Tibial artery (tissue), 4 donors: ENCODE results near the gene GABRB3.

Experiments
- DNase-seq, 2 donors: peaks; one replicate each; pipeline ENCODE4 v3.0.0-alpha.2; 2019
- H3K27ac ChIP-seq, 2 donors: fragments of 200-600 bp; sonication (generic) in 1 of 2; 1 replicate in 1 of 2; 2 replicates in 1 of 2; pipeline ENCODE4 v1.5.1; 2018 to 2019; ENCODE audit warnings: mild to moderate bottlenecking in 1 of 2
- H3K27me3 ChIP-seq, 2 donors: fragments of 200-600 bp; sonication (generic) in 1 of 2; one replicate each; pipeline versions ENCODE4 v1.5.1 to v1.6.0; 2016 to 2019
- H3K36me3 ChIP-seq, 3 donors: fragments of 200-600 bp; sonication (generic) in 2 of 3; one replicate each; pipeline ENCODE4 v1.5.1; 2016 to 2019; ENCODE audit warnings: mild to moderate bottlenecking in 2 of 3
- H3K4me1 ChIP-seq, 4 donors: fragments of 200-600 bp; sonication (generic) in 2 of 4; 1 replicate in 3 of 4; 2 replicates in 1 of 4; pipeline ENCODE4 v1.5.1; 2016 to 2019
- H3K4me3 ChIP-seq, 2 donors: fragments of 200-600 bp; sonication (generic) in 1 of 2; 1 replicate in 1 of 2; 2 replicates in 1 of 2; pipeline ENCODE4 v1.5.1; 2018 to 2019; ENCODE audit warnings: mild to moderate bottlenecking in 2 of 2
- H3K9me3 ChIP-seq, 3 donors: fragments of 200-600 bp; sonication (generic) in 1 of 3; one replicate each; pipeline ENCODE4 v1.5.1; 2016 to 2019
- intact Hi-C: fragments of 100-400 bp; cut with DNase I; formaldehyde crosslinking; loops from one replicate; pipeline ENCODE4 v1.15.0; 2023; ENCODE audit warnings: low total_unique reads
- TF ChIP-seq, protein P1 (sequence below), 2 experiments: fragments of 200-600 bp in 1 of 2; fragments of 450-650 bp in 1 of 2; IDR thresholded peaks; one replicate each; pipeline ENCODE4 v1.5.1; 2017 to 2019; ENCODE audit warnings: antibody characterized with exemption in 2 of 2, mild to moderate bottlenecking in 1 of 2, moderate library complexity in 1 of 2

GABRB3 gene

GRCh38 chr15:26658290-26658689, 114.6 kb downstream of the GABRB3 start:
- TF ChIP-seq, protein P1, sequence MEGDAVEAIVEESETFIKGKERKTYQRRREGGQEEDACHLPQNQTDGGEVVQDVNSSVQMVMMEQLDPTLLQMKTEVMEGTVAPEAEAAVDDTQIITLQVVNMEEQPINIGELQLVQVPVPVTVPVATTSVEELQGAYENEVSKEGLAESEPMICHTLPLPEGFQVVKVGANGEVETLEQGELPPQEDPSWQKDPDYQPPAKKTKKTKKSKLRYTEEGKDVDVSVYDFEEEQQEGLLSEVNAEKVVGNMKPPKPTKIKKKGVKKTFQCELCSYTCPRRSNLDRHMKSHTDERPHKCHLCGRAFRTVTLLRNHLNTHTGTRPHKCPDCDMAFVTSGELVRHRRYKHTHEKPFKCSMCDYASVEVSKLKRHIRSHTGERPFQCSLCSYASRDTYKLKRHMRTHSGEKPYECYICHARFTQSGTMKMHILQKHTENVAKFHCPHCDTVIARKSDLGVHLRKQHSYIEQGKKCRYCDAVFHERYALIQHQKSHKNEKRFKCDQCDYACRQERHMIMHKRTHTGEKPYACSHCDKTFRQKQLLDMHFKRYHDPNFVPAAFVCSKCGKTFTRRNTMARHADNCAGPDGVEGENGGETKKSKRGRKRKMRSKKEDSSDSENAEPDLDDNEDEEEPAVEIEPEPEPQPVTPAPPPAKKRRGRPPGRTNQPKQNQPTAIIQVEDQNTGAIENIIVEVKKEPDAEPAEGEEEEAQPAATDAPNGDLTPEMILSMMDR (IDR thresholded peaks at IDR 0.05) = no peak
- Histone ChIP-seq H3K9me3 (peaks cover 0 to under 1% (median 0%) of the 10 kb centered on the region in 3 donors), H3K36me3 (no peaks in the 10 kb centered on the region), H3K4me1 (no peaks in the 10 kb centered on the region), H3K27me3 (no peaks in the 10 kb centered on the region), H3K27ac (no peak overlapping the region), H3K4me3 (no peak overlapping the region)
- intact Hi-C loops = no loop called here
- no peak for DNase-seq

GRCh38 chr15:26656080-26656479, 116.8 kb downstream of the GABRB3 start:
- Histone ChIP-seq H3K9me3 (peaks cover 0 to 4% (median 0%) of the 10 kb centered on the region in 3 donors), H3K4me1 (no peaks in the 10 kb centered on the region), H3K4me3 (no peak overlapping the region), H3K27ac (no peak overlapping the region), H3K36me3 (no peaks in the 10 kb centered on the region), H3K27me3 (no peaks in the 10 kb centered on the region)
- intact Hi-C loops = no loop called here
- TF ChIP-seq, protein P1 (IDR thresholded peaks at IDR 0.05) = no peak
- no peak for DNase-seq

DNA sequence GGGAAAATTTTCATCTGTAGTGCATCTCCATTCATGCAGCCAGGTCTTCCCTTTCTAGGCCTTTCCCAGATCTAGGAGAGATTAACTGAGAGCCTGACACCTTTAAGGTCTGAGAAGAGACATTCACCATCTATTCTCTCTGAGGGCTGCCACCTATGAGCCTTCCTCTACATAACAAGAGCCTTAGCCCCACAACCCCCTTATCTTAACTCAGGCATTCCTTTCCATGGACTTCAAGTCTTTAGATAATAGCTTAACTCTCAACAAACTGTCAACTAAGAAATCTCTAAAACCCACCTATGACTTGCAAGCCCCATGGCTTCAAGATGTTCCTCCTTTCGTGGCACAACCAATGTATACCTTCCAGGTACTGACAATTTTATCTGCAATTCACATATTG, 121.0 kb downstream of the GABRB3 start:
- intact Hi-C loops = no loop called here
- Histone ChIP-seq H3K9me3 (peaks cover 0 to 15% (median 0%) of the 10 kb centered on the region in 3 donors), H3K4me3 (no peak overlapping the region), H3K27me3 (no peaks in the 10 kb centered on the region), H3K36me3 (no peaks in the 10 kb centered on the region), H3K4me1 (no peaks in the 10 kb centered on the region), H3K27ac (no peak overlapping the region)
- TF ChIP-seq, protein P1 (IDR thresholded peaks at IDR 0.05) = no peak
- no peak for DNase-seq

- no peaks in the 10 kb centered on the region for H3K4me1 ChIP-seq
- H3K9me3 ChIP-seq = peaks cover 0 to 15% (median 0%) of the 10 kb centered on the region in 3 donors
- no peak overlapping the region for H3K4me3 ChIP-seq
- no peaks in the 10 kb centered on the region for H3K36me3 ChIP-seq
- no peak for DNase-seq
- intact Hi-C loops = no loop called here
- H3K27me3 ChIP-seq = no peaks in the 10 kb centered on the region
- TF ChIP-seq, protein P1 (IDR thresholded peaks at IDR 0.05) = no peak
- no peak overlapping the region for H3K27ac ChIP-seq
These were observed 124.2 kb downstream of the GABRB3 start for GRCh38 chr15:26648676-26649075.

GRCh38 chr15:26644948-26645347, 127.9 kb downstream of the GABRB3 start:
- DNase-seq = no peak
- TF ChIP-seq, protein P1 (IDR thresholded peaks at IDR 0.05) = no peak
- intact Hi-C loops = no loop called here

DNA sequence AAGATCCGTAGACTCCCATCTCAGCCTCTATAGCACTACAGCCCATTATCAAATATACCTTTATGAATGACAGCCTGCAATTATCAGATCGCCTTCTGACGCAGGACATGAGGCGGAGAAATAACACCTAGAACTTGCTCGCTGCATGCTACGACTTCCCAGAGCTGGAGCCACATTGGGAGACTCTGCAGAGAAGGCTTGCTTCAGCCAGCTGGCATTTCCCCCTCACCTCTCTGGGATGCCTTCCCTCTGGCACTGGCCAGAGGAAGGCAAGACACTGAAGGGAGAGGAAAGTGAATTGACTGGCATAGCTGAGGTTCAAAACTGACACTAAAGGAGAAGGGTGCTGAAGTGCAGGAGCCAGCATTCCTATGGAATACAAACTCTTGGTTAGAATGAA, 131.7 kb downstream of the GABRB3 start:
- H3K36me3 ChIP-seq = no peaks in the 10 kb centered on the region
- TF ChIP-seq, protein P1 (IDR thresholded peaks at IDR 0.05) = no peak
- intact Hi-C loops = no loop called here
- no peak for DNase-seq
- no peak overlapping the region for H3K27ac ChIP-seq
- H3K9me3 ChIP-seq = no peaks in the 10 kb centered on the region
- no peaks in the 10 kb centered on the region for H3K27me3 ChIP-seq
- no peak overlapping the region for H3K4me3 ChIP-seq
- H3K4me1 ChIP-seq = no peaks in the 10 kb centered on the region

More at GRCh38 chr15:26644948-26645347, 127.9 kb downstream of the GABRB3 start:
- Histone ChIP-seq H3K9me3 (peaks cover 0 to 1% (median 0%) of the 10 kb centered on the region in 3 donors), H3K27me3 (no peaks in the 10 kb centered on the region), H3K4me1 (no peaks in the 10 kb centered on the region), H3K4me3 (no peak overlapping the region), H3K27ac (no peak overlapping the region), H3K36me3 (no peaks in the 10 kb centered on the region)
